DMS79 treated with DMSO at 0.1 percent for 48 hours (cell line): ENCODE results near the gene PPARA.

Source experiments
- DNase-seq: peaks from one replicate; lab custom pipeline; 2025; lab: John Stamatoyannopoulos, UW

Gene PPARA

DNA sequence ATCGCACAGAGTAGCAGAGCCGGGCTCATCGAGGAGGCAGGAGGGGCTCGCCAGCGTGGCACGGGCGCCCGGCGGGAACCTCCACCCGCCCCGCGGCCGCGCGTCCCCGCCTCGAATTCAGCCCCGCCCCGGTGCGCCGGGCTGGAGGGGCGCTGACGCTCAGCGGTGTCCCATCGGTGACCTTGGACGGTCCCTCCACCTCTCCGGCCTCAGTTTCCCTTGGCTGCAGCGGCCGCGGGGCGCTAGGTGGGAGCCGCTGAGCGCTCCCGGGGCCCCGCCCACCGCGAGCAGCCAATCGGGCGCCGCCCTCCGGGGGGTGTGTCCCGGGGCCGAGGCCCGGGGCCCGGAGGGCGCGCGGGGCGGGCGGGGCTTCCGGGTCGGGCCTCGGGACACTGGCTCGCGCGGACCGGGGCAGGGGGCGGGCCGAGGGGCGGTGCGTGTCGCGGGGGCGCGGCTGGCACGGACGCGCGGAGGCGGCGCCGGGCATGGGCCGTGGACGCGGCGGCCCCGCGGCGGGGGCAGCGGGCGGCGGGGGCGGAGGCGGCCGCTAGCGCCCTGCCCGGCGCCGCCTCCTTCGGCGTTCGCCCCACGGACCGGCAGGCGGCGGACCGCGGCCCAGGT is at the start of gene PPARA:
Gene PPARA (plus strand): TSS at position 493 of the 621 bp plus-strand sequence. CDS start 47,858 bp downstream, outside the sequence.
- peak; percentile 14 for DNase-seq

DNA sequence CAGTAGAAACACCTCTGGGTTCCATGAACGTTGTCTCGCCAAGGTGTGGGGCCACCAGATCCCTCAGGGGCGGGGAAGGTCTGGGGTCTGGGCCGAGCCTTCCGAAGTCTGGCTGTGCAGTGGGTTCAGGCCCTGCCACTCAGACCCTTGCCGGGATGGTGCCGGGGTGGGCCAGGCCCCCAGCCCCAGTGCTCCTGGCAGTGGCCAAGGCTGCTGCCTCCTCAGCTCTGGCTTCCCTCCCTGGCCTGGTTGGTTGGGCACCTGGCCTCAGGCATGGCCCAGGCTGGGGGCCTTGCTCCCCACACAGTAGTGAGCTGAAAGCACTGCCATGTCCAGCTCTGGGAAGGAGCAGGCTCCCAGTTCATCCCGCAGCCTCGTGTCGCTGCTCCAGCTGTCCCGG is 48.2 kb upstream of the PPARA start:
- no peak for DNase-seq

DNA sequence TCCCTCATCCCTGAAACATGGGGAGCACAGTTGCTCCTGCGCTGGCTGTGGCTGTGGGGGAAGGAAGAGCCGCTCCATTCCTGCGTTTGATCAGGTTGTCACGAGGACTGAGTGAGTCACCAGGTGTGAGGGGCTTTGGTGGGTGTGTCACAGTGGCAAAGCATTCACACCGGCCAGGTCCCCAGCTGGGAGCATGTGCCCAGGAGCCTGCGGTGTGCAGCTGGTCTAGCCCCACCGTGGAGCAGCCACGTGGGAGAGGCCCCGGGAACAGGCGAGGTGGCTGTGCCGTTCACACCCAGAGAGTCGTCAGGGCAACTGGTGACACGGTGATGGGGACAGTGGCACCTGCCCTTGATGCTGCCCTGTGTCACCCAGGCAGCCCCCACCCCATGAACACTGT is 47.6 kb upstream of the PPARA start:
- DNase-seq, result no peak

- DNase-seq, result no peak
Observed at GRCh38 chr22:46103181-46103580, 47.1 kb upstream of the PPARA start.

DNA sequence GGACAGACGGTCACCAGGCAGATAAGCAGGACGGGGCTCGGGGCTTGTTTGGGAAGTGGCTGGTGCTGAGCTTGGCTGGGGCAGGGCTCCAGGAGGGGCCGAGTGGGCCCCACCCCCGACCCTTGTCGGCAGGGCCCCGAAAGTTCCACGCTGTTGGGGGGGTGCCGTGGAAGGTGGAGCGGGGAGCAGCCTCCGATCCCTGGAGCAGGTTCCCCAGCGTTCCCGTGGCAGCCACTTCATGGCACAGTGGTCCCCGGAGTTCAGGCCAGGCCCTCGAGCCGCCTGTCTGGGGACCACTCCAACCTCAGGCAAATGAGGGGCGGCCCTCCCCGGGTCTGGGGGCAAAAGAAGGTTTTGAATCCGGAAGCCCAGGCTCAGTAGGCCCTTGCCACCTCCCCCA is 46.7 kb upstream of the PPARA start:
- DNase-seq, result no peak

DNA sequence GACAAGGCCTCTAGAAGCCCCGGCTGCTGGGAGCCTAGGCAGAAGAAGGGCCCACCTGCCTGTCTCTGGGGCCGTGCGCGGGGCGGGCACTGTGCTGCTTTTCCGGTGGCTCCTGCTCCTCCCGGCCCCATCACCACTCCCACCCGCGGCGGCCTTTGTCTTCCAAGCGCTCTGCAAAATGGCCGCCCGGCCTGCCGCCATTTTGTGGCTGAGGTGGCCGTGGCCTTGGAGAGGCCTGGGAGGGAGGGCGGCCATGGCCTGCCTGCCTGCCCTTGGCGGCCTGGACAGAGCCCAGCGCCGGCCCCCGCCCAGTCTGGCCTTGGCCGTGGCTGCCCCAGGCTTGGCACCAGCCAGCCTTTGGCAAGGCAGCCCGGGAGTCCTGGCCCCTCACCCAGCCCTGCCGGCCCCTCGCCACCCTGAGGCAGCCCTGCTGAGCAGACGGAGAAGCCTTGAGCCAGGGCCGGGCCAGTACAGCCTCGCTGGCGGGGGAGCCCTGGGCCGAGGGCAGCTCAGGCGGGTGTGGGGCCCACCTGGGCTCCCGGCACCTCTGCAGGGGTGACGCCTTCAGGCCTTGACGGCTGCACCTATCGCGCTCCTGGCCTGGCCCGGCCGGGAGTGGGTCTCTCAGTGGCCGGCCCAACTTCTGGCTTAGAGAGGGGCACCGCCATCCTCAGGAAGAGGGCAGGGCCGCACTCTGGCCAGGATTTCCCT is 46.0 kb upstream of the PPARA start:
- DNase-seq, result no peak

DNA sequence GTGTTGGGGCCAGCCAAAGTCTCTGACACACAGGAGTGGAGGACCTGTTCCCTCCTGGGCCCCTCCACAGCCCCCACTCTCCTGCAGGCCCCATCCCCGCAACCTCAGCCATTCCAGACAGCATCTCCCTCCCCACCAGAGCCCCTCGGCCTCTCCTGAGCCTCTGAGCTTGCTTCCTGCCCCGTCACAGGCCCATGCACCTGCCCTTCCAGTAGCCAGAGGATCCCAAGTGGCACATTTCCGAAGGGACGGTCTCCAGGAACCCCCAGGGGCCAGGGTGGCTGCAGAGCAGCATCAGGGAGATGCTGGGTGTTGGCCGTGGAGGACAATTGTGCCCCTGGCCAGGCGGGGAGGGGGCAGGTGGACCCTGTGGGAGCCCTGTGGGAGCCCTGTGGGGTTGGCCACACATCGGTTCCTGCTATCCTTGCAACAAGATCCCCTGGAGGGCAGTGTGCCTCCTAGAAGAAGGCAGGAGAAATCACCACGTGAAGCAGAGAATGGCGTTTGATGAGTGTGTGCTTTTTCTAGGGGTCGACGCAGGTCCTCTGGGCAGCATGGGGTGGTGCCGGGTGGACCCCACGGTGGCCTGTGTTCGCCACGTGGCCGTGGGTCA is 45.3 kb upstream of the PPARA start:
- DNase-seq, result no peak

- no peak for DNase-seq
Observed at GRCh38 chr22:46105494-46106278, 44.6 kb upstream of the PPARA start.

DNA sequence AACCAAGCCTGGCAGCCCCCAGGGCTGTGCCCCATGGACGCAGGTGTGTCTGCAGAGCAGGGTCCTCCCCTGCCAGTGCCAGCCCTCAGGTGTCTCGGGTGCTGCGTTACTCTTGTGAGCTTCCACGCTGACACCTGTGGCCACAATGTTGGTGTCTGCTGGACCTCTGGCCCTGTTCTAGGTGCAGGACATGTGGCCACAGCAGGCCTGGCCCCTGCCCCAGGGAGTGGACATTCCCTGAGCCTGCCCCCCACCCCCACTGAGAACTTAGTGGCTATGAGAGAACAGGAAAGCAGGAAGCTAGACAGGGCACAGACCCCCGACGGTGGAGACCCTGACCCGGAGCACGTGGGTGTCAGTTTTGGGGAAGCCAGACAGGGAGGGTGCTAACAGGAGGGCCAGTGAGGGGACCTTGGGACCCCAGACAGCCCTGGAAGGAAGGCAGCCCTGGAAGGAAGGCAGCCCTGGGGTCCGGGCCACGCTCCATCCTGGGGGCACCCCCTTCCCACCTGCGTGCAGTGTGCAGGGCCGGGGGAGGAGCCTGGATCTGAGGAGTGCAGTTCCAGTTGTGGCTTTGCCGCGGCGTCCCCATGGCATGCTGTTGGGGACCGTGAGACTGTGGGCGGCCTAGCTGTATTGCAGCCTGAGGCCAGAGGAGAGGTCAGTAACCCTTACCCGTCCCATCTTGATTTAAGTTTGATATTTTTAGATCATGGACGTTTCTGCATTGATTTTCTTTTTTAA is 43.9 kb upstream of the PPARA start:
- no peak for DNase-seq

- peak; percentile 63 for DNase-seq
Observed at GRCh38 chr22:46107089-46107664, 43.1 kb upstream of the PPARA start.

DNA sequence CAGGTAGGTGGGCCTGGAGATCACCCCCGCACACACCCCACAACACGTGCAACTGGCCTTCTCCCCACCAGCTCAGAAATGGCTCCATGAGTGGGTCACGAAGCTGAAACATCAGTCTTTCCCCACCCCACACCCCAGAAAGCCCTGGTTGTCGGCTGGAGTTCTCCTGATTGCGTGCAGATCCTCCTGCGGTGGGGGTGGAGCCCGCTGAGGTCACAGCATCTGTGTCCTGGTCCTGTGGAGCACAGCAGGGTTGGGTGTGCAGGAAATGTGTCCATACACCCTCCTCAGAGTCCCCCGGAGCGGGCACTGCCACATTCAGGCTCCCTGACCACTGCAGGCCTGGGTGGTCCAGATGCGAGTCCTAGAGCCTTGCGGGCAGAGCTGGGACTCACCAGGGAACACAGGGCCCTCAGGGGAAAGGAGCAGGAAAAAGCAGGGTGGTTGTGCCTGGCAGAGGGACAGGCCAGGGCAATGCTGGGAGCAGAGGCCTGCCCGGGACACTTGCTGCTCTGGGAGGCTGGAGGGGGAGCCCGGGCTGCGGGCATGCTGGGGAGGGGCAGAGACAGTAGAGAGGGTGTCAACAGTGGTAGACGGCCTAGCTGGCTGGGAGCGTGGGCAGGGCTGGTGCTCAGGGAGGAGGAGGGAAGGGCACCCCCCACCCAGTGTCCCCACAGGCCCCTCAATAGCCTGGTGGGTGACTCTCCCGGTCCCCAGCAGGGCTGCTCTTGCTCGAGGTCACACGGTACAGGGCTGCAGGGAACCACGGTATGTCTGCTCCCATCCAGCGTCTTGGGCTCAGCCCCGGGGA is 42.4 kb upstream of the PPARA start:
- no peak for DNase-seq

GRCh38 chr22:46108564-46109473 is 41.5 kb upstream of the PPARA start:
- no peak for DNase-seq

GRCh38 chr22:46109474-46110003 is 40.8 kb upstream of the PPARA start:
- DNase-seq, result no peak

DNA sequence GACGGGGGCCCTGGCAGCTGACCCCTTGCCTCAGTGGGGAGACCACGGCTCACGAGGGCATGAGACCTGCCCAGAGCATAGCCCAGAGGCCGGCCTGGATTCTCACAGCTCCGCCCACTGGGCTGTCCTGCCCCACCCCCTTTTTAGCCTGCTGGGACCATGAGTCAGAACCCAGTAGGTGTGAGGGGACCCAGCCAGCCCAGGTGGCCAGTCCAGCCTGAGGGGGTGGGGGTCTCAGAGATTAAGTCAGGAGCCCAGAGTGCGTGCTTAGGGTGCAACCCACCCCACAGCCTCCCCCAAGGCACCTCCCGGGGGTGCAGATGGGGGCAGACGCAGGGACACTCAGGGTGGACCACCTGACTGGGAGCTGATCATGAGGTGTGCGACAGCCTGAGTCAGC is 40.1 kb upstream of the PPARA start:
- DNase-seq, result no peak

- DNase-seq, result no peak
Observed at GRCh38 chr22:46111645-46112306, 38.5 kb upstream of the PPARA start.

DNA sequence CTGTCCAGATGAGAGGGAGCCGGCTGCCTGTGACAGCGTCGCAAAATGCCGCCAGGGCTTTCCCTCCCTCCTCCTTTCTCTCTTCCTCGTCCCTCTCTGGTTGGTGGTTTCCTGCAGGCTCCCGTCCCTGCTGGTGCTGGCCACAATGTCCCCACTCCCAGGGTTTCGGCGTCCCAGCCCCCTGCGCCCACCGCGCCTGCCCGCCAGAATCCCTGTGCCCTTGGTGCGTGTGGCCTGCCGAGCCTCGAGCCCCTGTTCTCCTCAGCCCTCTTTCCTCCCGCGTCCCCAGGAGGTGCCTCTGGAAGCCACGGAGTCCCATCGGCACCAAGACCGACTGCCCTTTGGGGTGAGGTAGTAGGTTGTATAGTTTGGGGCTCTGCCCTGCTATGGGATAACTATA is 37.9 kb upstream of the PPARA start:
- DNase-seq, result no peak

GRCh38 chr22:46113110-46113909 is 37.0 kb upstream of the PPARA start:
- DNase-seq, result no peak
